ENCODE measurements around the gene PTGR1.

Gene PTGR1

GRCh38 chr9:111531716-111532115 lies 67.7 kb downstream of the PTGR1 start:
- DNase-seq, result no peak

GRCh38 chr9:111529787-111530186 lies 69.7 kb downstream of the PTGR1 start:
- DNase-seq, result no peak

GRCh38 chr9:111527347-111527746 lies 72.1 kb downstream of the PTGR1 start:
- DNase-seq, result no peak

GRCh38 chr9:111525056-111525977 lies 74.1 kb downstream of the PTGR1 start, which contains the start of gene ZNF483:
ZNF483 (plus strand) TSS chr9:111525179; CDS start chr9:111527396, 2,217 bp downstream.
- DNase-seq, result peak; percentile 88

- DNase-seq, result no peak
Observed at GRCh38 chr9:111524731-111525055, 74.8 kb downstream of the PTGR1 start.

- no peak for DNase-seq
Observed at GRCh38 chr9:111516061-111516465, 83.4 kb downstream of the PTGR1 start.

- DNase-seq, result no peak
Observed at GRCh38 chr9:111514967-111515366, 84.5 kb downstream of the PTGR1 start.
